H1 (cell line): ENCODE data around the gene CBARP. TPM values are rescaled to one million over a fixed set of nuclear protein-coding genes. Genes with fewer than 3 reads are reported as not detected.

Experiments
- CTCF ChIA-PET: fragments of 300-600 bp; sonication (Branson Sonifier 250); formaldehyde crosslinking; loops from one replicate; lab custom pipeline; 2021; ENCODE audit not compliant: partially characterized antibody; lab: Charles Lee
- POLR2A ChIA-PET: fragments of 300-600 bp; sonication (Branson Sonifier 250); formaldehyde crosslinking; loops from one replicate; lab custom pipeline; 2021; ENCODE audit warnings: inconsistent platforms; ENCODE audit not compliant: partially characterized antibody; lab: Charles Lee
- DNase-seq, 2 experiments: peaks; one replicate each; pipeline versions ENCODE4 v3.0.0 to v3.0.0-alpha.2; 2010 to 2022; ENCODE audit warnings: low spot score in 2 of 2, low read depth in 1 of 2, mixed read lengths in 1 of 2
- FAIRE-seq: peaks from 2 replicates; lab custom pipeline; 2011; peaks lifted over from hg19 to GRCh38; lab: Jason Lieb, UNC
- H2AFZ ChIP-seq: 2 replicates; pipeline ENCODE4 v1.8.1; 2012; ENCODE audit warnings: low read length, inconsistent platforms
- H2AK5ac ChIP-seq: 2 replicates; pipeline ENCODE4 v1.6.1; 2013; ENCODE audit warnings: low read depth, low read length
- H2BK120ac ChIP-seq: replicated peaks from 2 replicates; pipeline ENCODE3; 2013; ENCODE audit warnings: low read depth, low read length, inconsistent platforms
- H2BK12ac ChIP-seq: 2 replicates; pipeline ENCODE4 v1.6.1; 2013; ENCODE audit warnings: low read depth, low read length
- H2BK15ac ChIP-seq: 2 replicates; pipeline ENCODE4 v1.6.1; 2013; ENCODE audit warnings: low read length
- H2BK20ac ChIP-seq: 2 replicates; pipeline ENCODE4 v1.6.1; 2013; ENCODE audit warnings: low read length
- H2BK5ac ChIP-seq: 2 replicates; pipeline ENCODE4 v1.6.1; 2013; ENCODE audit warnings: low read depth, low read length
- H3K14ac ChIP-seq: 2 replicates; pipeline ENCODE4 v1.6.1; 2013; ENCODE audit warnings: inconsistent platforms; ENCODE audit not compliant: insufficient read length
- H3K18ac ChIP-seq: 2 replicates; pipeline ENCODE4 v1.6.1; 2013; ENCODE audit warnings: low read length; ENCODE audit errors: extremely low read depth
- H3K23ac ChIP-seq: 2 replicates; pipeline ENCODE4 v1.6.1; 2013; ENCODE audit warnings: inconsistent platforms; ENCODE audit not compliant: insufficient read length
- H3K23me2 ChIP-seq: 2 replicates; pipeline ENCODE4 v1.6.1; 2013; ENCODE audit warnings: low read depth, low read length
- H3K27ac ChIP-seq: 2 replicates; pipeline ENCODE4 v1.6.1; 2011; ENCODE audit warnings: low read depth, low read length, inconsistent platforms
- H3K27me3 ChIP-seq, 4 experiments: replicated peaks in 1 of 4; 1 replicate in 1 of 4; 2 replicates in 3 of 4; pipeline versions ENCODE4 v1.6.1 to v1.8.1; 2011 to 2013; ENCODE audit warnings: low read length in 3 of 4, mild to moderate bottlenecking in 3 of 4, inconsistent platforms in 2 of 4, mixed read lengths in 2 of 4, moderate library complexity in 1 of 4; ENCODE audit not compliant: control insufficient read depth in 3 of 4, insufficient read depth in 3 of 4; ENCODE audit errors: extremely low read depth in 1 of 4
- H3K36me3 ChIP-seq, 4 experiments: 2 replicates each; pipeline versions ENCODE4 v1.6.1 to v1.8.1; 2011 to 2013; ENCODE audit warnings: mild to moderate bottlenecking in 4 of 4, low read length in 3 of 4, moderate library complexity in 2 of 4, control low read depth in 1 of 4, inconsistent platforms in 1 of 4; ENCODE audit not compliant: insufficient read depth in 4 of 4, control insufficient read depth in 2 of 4
- H3K4ac ChIP-seq: replicated peaks from 2 replicates; pipeline ENCODE3; 2013; ENCODE audit warnings: low read length, low read depth, mixed read lengths, inconsistent platforms; ENCODE audit not compliant: insufficient read length
- H3K4me1 ChIP-seq, 4 experiments: replicated peaks in 1 of 4; 1 replicate in 1 of 4; 2 replicates in 3 of 4; pipeline versions ENCODE4 v1.6.1 to v1.8.1; 2011 to 2013; ENCODE audit warnings: low read length in 3 of 4, inconsistent platforms in 2 of 4, mixed read lengths in 1 of 4; ENCODE audit not compliant: insufficient read depth in 4 of 4, control insufficient read depth in 3 of 4
- H3K4me2 ChIP-seq, 2 experiments: 2 replicates each; pipeline versions ENCODE4 v1.6.1 to v1.8.1; 2011 to 2013; ENCODE audit warnings: low read depth in 2 of 2, low read length in 2 of 2, control low read depth in 1 of 2, inconsistent platforms in 1 of 2, mild to moderate bottlenecking in 1 of 2; ENCODE audit not compliant: insufficient read depth in 1 of 2
- H3K4me3 ChIP-seq, 4 experiments: fragments of 200-600, 300-600 bp in 1 of 4; sonication (generic), shearing (Covaris generic), sonication (Bioruptor Twin) in 1 of 4; 2 replicates each; pipeline versions ENCODE4 v1.5.1 to v1.8.1; 2011 to 2016; ENCODE audit warnings: low read length in 4 of 4, low read depth in 3 of 4, control low read depth in 2 of 4, inconsistent platforms in 2 of 4, mild to moderate bottlenecking in 2 of 4, mixed read lengths in 1 of 4, moderate library complexity in 1 of 4; ENCODE audit not compliant: insufficient read depth in 2 of 4; ENCODE audit errors: extremely low read depth in 1 of 4
- H3K56ac ChIP-seq: replicated peaks from 2 replicates; pipeline ENCODE3; 2013; ENCODE audit warnings: low read depth, mild to moderate bottlenecking, mixed read lengths, low read length, inconsistent platforms; ENCODE audit not compliant: insufficient read length
- H3K79me1 ChIP-seq: 2 replicates; pipeline ENCODE4 v1.6.1; 2013; ENCODE audit warnings: low read depth, low read length, control low read depth
- H3K79me2 ChIP-seq, 2 experiments: 2 replicates each; pipeline versions ENCODE4 v1.6.1 to v1.8.1; 2012 to 2013; ENCODE audit warnings: low read length in 2 of 2, mild to moderate bottlenecking in 2 of 2, inconsistent platforms in 1 of 2; ENCODE audit not compliant: insufficient read depth in 2 of 2, control insufficient read depth in 1 of 2
- H3K9ac ChIP-seq, 4 experiments: replicated peaks in 1 of 4; 1 replicate in 1 of 4; 2 replicates in 3 of 4; pipeline versions ENCODE4 v1.6.1 to v1.8.1; 2011 to 2013; ENCODE audit warnings: low read depth in 3 of 4, low read length in 3 of 4, control low read depth in 2 of 4, mild to moderate bottlenecking in 2 of 4, moderate library complexity in 2 of 4, inconsistent platforms in 1 of 4; ENCODE audit errors: extremely low read depth in 1 of 4
- H3K9me3 ChIP-seq, 2 experiments: 2 replicates each; pipeline versions ENCODE4 v1.6.1 to v1.8.1; 2012 to 2013; ENCODE audit warnings: mild to moderate bottlenecking in 2 of 2, moderate library complexity in 2 of 2, control low read depth in 1 of 2, inconsistent platforms in 1 of 2, low read depth in 1 of 2, low read length in 1 of 2, mixed read lengths in 1 of 2; ENCODE audit not compliant: insufficient read depth in 2 of 2
- H4K20me1 ChIP-seq, 2 experiments: replicated peaks in 1 of 2; 2 replicates each; pipeline versions ENCODE3 to v1.8.1; 2011 to 2013; ENCODE audit warnings: inconsistent platforms in 2 of 2, low read length in 2 of 2, mild to moderate bottlenecking in 1 of 2; ENCODE audit not compliant: insufficient read depth in 2 of 2, control insufficient read depth in 1 of 2
- H4K5ac ChIP-seq: 2 replicates; pipeline ENCODE4 v1.6.1; 2013; ENCODE audit warnings: low read length, low read depth, mixed read lengths, inconsistent platforms; ENCODE audit not compliant: insufficient read length
- H4K8ac ChIP-seq: 2 replicates; pipeline ENCODE4 v1.8.0; 2013; ENCODE audit warnings: mild to moderate bottlenecking, moderate library complexity, low read length, inconsistent platforms; ENCODE audit not compliant: insufficient read depth; ENCODE audit errors: extremely low read depth
- H4K91ac ChIP-seq: replicated peaks from 2 replicates; pipeline ENCODE3; 2013; ENCODE audit warnings: low read length, mixed read lengths, inconsistent platforms; ENCODE audit not compliant: insufficient read length
- ASH2L ChIP-seq: fragments of 200-600, 300-600 bp; sonication (generic); IDR thresholded peaks from one replicate; pipeline ENCODE4 v1.7.1; 2017; ENCODE audit warnings: low read length
- TAF7 ChIP-seq: optimal IDR thresholded peaks from 2 replicates; pipeline ENCODE3; 2011; ENCODE audit warnings: low read depth, mild to moderate bottlenecking, inconsistent platforms, low read length, moderate library complexity, borderline replicate concordance
- WGBS, 2 experiments: shearing (Covaris generic) in 1 of 2; methylation state at CpG; one replicate each; pipeline versions ENCODE4 v1.1.6 to v1.1.7; 2013 to 2015; ENCODE audit warnings: low lambda C conversion rate in 2 of 2, mixed read lengths in 2 of 2, inconsistent platforms in 1 of 2, low coverage in 1 of 2, missing lambda C conversion rate in 1 of 2; ENCODE audit not compliant: insufficient replicate concordance in 2 of 2, insufficient coverage in 1 of 2, insufficient read length in 1 of 2; ENCODE audit errors: extremely low coverage in 1 of 2, missing lambda C conversion rate in 1 of 2; 5-methylcytosine and 5-hydroxymethylcytosine counted together
- polyA plus RNA-seq, 7 experiments: library from polyadenylated mRNA; depleted of rRNA in 3 of 7; stranded (reverse) in 5 of 7; unstranded in 2 of 7; fragments of >200 nt in 5 of 7; fragments of 200-250 nt in 2 of 7; gene quantifications; 1 replicate in 5 of 7; 2 replicates in 1 of 7; 4 replicates in 1 of 7; pipeline versions ENCODE4 v1.2.1 to v1.2.3, GENCODE V29; 2011 to 2013; ENCODE audit warnings: missing spikeins in 2 of 7, mixed read lengths in 2 of 7
- total RNA-seq: library from RNA; stranded (reverse); fragmentation: NEBNext Ultra II Directional; extraction: Animal tissue kit (Norgen Biotek cat#: 25700); gene quantifications from 2 replicates; pipeline ENCODE4 v1.2.1, GENCODE V29; 2021
- TF ChIP-seq, protein P1 (sequence below): IDR thresholded peaks from 2 replicates; pipeline ENCODE4 v1.6.1; 2012; ENCODE audit warnings: inconsistent platforms

The CBARP gene
- total and polyA plus RNA-seq, 2 of the 8 experiments (the other 6 are each of a cell fraction or from before 2014, with no cell fraction given) = 4.9 to 14.7 TPM

DNA sequence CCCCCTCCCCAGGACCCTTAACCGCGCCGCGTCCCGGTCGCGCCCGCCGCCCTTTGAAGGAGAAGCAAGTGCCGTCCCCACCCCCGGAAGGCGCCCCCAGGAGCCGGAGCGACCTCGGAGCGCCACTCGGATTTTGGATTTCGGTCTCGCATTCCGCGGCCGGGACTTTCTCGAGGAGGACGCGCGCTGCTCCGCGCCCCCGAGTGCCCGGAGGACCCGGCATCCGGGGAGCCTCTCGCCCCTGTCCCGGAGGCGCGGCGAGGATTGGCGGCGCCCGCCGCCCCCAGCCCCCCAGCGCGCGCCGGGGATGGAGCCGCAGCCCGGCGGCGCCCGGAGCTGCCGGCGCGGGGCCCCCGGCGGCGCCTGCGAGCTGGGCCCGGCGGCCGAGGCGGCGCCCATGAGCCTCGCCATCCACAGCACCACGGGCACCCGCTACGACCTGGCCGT lies 12.2 kb upstream of the CBARP start:
- Histone ChIP-seq H4K20me1 (peaks cover 11 to 18% of the 10 kb centered on the region in 2 experiments), H3K14ac (no peak overlapping the region), H3K27ac (0 out of 2 replicates have a peak overlapping the region, but pooled peaks have one; percentile 89), H3K23me2 (peaks cover 2% of the 10 kb centered on the region; the same call in 1 of the 2 replicates), H3K18ac (peak overlapping the region; percentile 71; the same call in 1 of the 2 replicates), H3K79me2 (peaks cover 9 to 45% of the 10 kb centered on the region in 2 experiments), H3K4ac (no peak overlapping the region), H2BK20ac (no peak overlapping the region), H4K91ac (no peak overlapping the region), H4K8ac (peak overlapping the region; percentile 79; the same call in 1 of the 2 replicates), H3K79me1 (peaks cover 12% of the 10 kb centered on the region; the same call in 1 of the 2 replicates), H3K56ac (peak overlapping the region; percentile 46), H3K27me3 (no peaks in the 10 kb centered on the region), H4K5ac (peak overlapping the region; percentile 65), H2AFZ (no peak overlapping the region), H3K4me3 (peak overlapping the region; percentile 66 to 99 (median 83)), H3K4me2 (peak overlapping the region in 1 of 2 experiments; percentile 61; a peak in 2 of 4 replicates), H3K36me3 (peaks cover 15 to 41% (median 28%) of the 10 kb centered on the region in 4 experiments), H3K9me3 (no peaks in the 10 kb centered on the region), H2BK120ac (no peak overlapping the region), H2BK5ac (no peak overlapping the region; the same call in 1 of the 2 replicates), H3K4me1 (peaks cover 0 to 23% (median 12%) of the 10 kb centered on the region in 4 experiments; a peak in 6 of 7 replicates), H3K9ac (peak overlapping the region; percentile 59 to 98 (median 82)), H3K23ac (no peak overlapping the region), H2AK5ac (no peak overlapping the region), H2BK15ac (no peak overlapping the region), H2BK12ac (no peak overlapping the region)
- TF ChIP-seq, protein P1, sequence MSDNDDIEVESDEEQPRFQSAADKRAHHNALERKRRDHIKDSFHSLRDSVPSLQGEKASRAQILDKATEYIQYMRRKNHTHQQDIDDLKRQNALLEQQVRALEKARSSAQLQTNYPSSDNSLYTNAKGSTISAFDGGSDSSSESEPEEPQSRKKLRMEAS = no peak
- TF ChIP-seq TAF7 (peak; percentile 5), ASH2L (peak; percentile 25)
- DNase-seq = no peak
- CTCF ChIA-PET = no interaction called here
- POLR2A ChIA-PET = interaction anchor here (1.0 to 14.3 kb wide), 4 partner anchors 14 to 28 kb away, joined by 3 to 456 read pairs (median 6); partner anchors contain the start of genes CIRBP and FAM174C
- WGBS, 2 experiments = 5% methylated on average over 16 of the region's 67 CpGs; no CpG with 5 or more reads in 1 of the 2 experiments
- no peak for FAIRE-seq
